GM19043 (cell line): Measurements from ENCODE around the gene PMAIP1.

Experiments used
- ATAC-seq: cut with Tn5 transposase; IDR thresholded peaks from one replicate; pipeline ENCODE4 v1.9.1; 2021; ENCODE audit warnings: low read depth; ENCODE audit not compliant: unreplicated experiment

The PMAIP1 gene

DNA sequence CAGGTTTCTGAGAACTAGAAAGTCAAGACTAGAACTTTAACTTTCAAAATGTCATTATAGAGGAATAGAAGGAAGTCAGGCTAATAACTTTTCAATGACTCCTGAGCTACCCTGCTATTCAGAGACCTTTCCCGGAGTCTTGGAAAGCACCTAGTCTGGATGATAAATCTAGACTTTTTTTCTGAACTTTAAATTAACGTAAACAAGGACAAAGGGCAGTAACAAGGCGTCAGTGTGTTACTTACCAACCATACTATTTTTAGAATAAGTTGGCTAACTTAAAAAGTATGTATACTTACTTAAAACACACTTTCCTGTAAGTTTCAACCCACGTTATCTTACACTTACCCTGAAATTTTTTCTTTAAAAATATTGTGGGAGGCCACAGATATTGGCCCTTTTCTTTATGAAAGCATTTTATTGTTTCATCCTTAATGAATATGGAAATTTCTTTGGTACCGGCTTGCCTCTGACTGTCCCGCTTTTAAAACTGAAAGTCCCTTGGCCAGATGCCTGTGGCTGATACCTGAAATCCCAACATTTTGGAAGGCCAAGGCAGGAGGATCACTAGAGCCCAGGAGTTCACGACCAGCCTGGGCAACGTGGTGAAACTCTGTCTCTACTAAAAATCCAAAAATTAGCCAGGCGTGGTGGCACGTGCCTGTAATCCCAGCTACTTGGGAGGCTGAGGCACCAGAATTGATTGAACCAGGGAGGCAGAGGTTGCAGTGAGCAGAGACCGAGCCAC lies 9.7 kb downstream of the PMAIP1 start:
- ATAC-seq = no peak

DNA sequence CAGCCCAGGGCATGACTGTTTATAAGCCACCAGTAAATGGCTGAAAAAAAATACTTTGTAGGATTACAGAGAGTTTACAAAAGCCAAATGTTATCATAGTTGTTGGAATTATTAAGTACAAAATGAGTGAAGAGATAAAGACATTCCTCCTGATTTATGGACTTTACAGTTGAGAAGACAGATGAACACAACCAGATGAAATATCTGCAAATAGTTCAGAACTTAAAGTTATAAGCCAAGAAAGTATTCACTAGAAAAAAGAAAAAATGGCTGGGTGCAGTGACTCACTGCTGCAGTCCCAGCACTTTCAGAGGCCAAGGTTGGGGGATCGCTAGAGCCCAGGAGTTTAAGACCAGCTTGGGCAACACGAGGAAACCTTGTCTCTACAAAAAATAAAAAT lies 11.2 kb downstream of the PMAIP1 start:
- ATAC-seq = no peak

DNA sequence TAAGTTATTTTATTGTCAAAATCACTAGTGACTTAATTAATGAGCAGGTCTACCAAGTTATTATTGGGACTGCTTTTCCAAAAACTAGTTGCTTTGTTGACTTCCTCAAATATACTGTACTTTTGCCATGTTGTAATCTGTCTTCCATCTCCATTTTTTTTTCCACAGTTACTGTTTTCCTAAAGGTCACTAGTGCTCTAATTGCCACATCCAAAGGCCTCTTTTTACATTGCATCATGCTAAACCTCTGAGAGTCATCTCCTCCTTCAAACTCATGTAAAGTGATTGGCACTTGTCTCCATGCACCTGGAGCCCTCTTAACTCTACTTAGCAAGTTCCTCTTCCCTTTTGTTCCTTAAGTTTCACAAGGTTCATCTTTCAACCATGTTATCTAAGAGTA lies 11.8 kb downstream of the PMAIP1 start:
- no peak for ATAC-seq

DNA sequence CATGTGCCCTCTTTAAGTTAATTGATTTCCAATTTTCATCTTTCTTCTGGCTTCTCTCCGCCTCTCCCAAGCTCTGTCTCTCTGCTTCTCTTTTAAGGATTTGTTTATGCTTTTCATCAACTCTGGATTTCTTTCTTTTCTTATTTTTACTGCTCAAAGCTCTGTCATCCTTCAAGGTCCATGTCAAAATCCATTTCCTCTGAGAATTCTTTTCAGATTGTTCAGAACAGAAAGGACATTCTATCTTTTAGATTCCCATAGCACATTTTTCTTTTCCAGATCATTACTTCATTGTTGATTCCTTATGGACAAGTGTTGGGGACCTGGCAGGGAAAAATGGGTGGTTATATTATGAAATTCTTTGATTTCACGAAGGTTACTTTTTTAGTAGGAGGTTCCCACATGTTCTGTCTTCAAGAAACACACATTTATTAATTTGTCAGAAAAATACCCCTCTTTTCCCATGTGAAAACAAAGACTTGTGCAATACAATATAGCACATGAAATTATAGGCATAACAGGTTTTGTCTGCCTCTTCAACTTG lies 12.3 kb downstream of the PMAIP1 start:
- ATAC-seq = no peak

DNA sequence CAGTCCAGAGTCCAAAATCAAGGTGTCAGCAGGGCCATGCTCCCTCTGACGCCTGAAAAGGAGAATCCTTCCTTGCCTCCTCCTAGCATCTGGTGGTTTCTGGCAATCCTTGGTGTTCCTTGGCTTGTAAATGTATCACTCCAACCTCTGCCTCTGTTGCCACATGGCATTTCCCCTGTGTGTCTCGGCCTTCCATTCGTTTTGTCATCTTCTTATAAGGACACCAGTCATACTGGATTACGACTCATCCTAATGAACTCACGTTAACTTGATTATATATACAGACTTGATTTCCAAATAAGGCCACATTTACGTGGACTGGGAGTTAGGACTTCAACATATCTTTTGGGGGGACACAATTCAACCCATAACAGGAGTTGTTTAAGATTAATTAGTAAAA lies 15.8 kb downstream of the PMAIP1 start:
- ATAC-seq = no peak

- ATAC-seq = no peak
Observed at GRCh38 chr18:59916746-59917145, 16.9 kb downstream of the PMAIP1 start.

- ATAC-seq = no peak
Observed at GRCh38 chr18:59917422-59917821, 17.6 kb downstream of the PMAIP1 start.

GRCh38 chr18:59918320-59918755 lies 18.5 kb downstream of the PMAIP1 start:
- peak; percentile 46 for ATAC-seq

DNA sequence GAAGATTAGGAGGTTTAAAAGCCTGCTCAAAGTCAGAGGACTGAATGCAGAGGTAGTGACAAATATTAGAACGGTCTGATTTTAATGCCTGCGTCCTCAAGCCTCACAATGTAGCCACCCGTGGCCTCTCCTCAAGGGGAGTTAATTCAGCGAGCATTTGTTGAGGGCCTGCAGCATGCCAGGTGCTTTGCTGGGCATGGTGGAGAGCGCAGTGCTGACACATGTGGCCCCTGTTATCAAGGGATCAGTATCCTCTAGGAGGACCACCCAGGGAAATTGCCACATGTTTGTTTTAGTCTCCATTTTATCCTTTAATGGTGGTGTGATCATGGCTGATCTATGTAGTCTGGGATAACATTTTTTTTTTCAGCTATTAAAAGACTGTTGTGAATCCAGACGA lies 19.2 kb downstream of the PMAIP1 start:
- ATAC-seq = no peak

GRCh38 chr18:59921384-59921891 lies 21.6 kb downstream of the PMAIP1 start:
- peak; percentile 25 for ATAC-seq

GRCh38 chr18:59923539-59924196 lies 23.9 kb downstream of the PMAIP1 start:
- ATAC-seq = peak; percentile 47

DNA sequence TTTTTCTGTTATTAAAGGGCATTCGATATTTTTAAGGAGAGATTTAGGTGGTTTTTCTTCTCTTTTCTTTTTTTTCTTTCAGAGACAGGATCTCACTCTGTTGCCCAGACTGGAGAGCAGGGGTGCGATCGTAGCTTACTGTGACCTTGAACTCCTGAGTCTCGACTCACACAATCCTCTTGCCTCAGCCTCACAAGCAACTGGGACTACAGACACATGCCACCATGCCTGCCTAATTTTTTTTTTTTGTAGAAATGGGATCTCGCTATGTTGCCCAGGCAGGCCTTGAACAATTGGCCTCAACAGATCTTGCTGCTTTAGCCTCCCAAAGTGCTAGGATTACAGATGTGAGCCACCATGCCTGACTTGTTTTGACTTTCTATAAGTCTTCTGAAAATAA lies 26.3 kb downstream of the PMAIP1 start:
- ATAC-seq = no peak

- ATAC-seq = peak; percentile 66
Observed at GRCh38 chr18:59927246-59927825, 27.5 kb downstream of the PMAIP1 start.

- no peak for ATAC-seq
Observed at GRCh38 chr18:59928201-59928600, 28.4 kb downstream of the PMAIP1 start.

DNA sequence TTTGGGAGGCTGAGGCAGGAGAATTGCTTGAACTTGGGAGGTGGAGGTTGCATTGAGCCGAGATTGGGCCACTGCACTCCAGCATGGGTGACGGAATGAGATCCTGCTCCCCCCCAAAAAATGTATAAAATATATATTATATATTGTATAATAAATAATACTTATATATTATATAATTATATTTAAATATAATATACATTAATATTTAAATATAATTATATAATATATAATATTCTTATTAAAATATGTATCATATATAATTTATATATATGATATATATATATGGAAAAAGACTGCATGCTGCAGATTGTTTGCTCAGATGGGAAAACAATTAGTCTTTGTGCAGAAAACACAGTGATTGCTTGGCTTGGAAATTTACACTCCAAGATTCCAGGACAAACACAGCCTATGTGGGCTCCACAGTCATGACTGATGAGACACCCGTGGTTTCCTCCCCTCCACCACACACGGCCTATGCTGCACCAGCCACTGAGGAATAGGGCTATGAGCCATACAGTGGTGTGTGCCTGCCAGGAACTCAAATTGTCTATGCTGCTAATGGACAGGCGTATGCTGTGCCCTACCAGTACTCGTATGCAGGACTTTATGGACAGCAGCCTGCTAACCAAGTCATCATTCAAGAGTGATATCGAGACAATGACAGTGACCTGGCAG lies 30.0 kb downstream of the PMAIP1 start:
- ATAC-seq = no peak

DNA sequence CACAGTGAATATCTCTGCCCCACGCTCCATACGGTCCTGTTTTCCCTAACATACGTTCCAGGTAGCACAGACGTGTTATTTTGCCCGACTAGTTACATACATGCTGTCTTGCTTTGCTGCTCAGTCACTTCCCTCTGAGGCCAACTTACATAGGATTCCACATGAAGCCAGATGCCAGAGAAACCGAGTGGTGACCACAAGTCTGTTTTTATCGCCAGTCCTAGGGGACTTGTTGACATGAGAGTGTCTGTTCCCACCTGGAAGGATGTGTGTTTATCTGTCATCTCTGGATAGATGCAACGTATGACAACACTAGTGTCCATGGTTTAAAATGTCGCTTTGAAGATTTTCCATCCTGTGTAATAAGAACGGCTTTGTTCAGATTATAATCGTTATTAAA lies 32.6 kb downstream of the PMAIP1 start:
- ATAC-seq = no peak

GRCh38 chr18:59938676-59939075 lies 38.9 kb downstream of the PMAIP1 start:
- no peak for ATAC-seq

DNA sequence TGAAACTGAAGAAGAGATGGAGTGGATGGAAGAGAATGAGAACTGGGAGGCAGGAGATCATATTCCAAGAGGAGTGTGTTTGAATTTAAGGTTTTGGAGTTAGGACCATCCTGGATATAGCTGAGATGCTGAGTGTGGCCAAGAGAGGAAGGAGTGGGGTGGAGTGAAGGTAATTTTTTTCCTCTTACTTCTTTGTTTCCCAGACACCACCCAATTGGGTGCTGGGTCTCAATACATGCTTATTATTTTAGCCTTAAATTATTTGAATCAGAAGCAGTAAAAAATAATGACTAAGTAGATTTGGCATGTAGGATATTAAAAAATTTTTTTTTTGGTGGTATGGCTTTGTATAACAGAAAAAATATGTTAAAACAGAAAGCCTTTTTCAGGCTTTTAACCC lies 39.3 kb downstream of the PMAIP1 start:
- ATAC-seq = no peak

DNA sequence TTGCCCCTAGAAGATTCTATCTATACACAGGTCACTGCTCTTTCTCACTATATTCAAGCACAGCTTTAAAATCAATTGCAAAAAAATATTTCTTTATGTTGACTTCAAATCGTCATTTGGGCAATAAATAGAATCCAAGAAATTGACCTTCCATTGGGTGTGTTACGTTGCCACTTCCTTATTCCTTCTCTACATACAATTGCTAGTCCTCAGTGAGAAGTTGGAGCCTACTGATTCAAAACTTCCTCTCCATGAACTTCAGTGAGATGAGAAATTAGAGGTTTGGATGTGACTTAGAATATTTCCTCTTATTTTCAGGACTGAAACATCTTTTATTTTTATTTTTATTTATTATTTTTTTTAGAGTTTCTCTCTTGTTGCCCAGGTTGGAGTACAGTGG lies 40.3 kb downstream of the PMAIP1 start:
- no peak for ATAC-seq

DNA sequence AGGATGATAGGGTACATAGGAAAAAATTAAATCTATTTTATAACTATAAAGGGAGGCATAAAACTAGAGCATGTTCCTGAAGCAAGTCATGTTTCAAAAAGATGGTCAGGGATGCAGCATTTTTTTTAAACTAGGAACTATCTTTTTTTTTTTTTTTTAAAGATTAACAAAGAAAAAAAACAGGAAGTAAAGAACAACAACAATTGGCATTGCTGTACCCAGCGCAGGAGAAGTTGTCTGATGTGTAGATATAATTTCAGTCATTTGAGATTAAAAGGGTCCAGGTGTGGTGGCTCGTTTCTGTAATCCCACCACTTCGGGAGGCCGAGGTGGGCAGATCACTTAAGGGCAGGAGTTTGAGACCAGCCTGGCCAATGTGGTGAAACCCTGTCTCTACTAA lies 41.5 kb downstream of the PMAIP1 start:
- no peak for ATAC-seq

DNA sequence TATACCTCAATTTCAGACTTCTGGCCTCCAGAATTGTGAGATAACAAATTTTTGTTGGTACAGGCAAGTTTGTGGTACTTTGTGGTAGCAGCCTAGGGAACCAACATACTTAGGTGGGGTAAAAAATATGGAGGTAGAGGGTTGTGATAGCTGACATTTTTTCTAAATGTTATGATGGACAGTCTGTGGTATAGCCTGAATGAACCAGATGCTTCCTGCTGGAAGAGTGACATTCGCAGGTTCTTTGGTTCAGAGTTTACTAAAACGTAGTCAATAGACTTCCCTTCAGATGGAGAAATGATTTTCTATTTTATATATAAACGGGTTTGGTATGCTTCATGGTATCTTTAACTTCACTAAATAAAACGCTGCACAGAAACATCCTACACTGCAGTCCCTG lies 42.8 kb downstream of the PMAIP1 start:
- no peak for ATAC-seq
